HG02759 (cell line): Measurements from ENCODE around the gene IFI44L.

Experiments
- ATAC-seq: cut with Tn5 transposase; IDR thresholded peaks from one replicate; pipeline ENCODE4 v1.9.1; 2021; ENCODE audit warnings: mild to moderate bottlenecking, moderate library complexity; ENCODE audit not compliant: unreplicated experiment

Gene IFI44L

DNA sequence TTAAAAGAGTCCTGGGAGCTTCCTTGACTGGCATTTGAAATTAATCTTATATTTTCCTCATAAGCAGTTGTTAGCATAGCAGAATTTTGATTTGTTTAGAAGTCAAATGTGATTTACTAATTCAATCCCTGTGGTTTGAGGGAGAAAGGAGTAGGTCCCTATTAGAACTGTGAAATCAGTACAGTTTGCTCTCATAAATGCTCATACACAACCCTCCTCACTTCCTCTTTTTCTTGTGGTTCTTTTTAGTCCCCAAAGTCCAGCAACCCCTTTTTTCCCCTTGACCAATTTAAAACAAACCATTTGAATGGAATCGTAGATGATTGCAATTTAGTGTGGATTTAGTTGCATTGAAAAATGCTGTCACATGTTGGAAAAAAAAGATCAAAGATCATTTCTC is 20.2 kb downstream of the IFI44L start:
- ATAC-seq = peak; percentile 70

DNA sequence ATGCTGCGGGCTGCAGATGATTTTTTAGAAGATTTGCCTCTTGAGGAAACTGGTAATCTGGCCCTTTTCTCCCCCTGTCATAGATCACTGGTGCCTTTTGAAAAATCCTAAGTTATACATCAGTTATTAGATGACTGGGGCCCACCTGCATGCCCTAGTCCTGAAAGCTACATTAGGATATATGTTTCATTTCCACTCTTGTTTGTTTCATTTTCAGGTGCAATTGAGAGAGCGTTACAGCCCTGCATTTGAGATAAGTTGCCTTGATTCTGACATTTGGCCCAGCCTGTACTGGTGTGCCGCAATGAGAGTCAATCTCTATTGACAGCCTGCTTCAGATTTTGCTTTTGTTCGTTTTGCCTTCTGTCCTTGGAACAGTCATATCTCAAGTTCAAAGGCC is 21.3 kb downstream of the IFI44L start:
- no peak for ATAC-seq

DNA sequence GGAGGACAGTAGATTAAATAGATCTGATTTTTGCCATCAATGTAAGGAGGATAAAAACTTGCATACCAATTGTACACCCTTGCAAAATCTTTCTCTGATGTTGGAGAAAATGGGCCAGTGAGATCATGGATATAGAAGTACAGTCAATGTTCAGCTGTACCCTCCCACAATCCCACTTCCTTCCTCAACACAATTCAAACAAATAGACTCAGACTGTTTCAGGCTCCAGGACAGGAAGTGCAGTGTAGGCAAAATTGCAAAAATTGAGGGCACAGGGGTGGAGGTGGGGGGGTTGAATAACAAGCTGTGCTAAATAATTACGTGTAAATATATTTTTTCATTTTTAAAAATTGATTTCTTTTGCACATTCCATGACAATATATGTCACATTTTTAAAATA is 25.5 kb downstream of the IFI44L start:
- no peak for ATAC-seq

DNA sequence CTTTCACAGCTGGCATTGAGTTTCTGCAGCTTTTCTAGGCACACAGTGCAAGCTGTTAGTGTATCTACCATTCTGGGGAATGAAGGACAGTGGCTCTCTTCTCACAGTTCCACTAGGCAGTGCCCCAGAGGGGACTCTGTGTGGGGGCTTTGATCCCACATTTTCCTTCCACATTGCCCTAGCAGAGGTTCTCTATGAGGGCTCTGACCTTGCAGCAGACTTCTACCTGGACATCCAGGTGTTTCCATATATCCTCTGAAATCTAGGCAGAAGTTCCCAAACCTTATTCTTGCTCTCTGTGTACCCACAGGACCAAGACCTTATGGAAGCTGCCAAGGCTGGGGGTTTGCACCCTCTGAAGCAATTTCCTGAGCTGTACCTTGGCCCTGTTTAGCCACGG is 27.0 kb downstream of the IFI44L start:
- ATAC-seq = no peak

DNA sequence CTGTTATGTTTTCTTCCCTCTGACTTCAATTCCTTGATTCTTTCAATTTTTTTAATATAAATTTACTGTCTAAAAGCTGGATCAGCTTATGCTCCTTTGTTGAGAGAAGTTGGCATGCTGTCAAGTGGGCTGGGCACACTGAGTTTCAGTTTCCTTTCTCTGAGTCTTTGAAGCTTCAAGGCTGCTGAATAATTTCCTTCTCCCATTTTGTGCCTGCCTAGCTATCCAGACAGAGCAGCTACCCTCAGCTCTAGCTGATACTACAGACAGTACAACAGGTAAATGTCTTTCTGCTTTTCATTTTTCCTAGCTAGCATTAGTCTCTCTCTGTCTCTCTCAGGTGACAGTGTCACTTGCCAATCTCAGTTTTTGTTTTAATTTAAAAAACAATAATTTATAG is 29.4 kb downstream of the IFI44L start, which contains the start of gene IFI44:
Gene IFI44 (plus strand): TSS at position 204 of the 400 bp plus-strand sequence. CDS start 365 bp downstream, outside the sequence.
- ATAC-seq = peak; percentile 84

DNA sequence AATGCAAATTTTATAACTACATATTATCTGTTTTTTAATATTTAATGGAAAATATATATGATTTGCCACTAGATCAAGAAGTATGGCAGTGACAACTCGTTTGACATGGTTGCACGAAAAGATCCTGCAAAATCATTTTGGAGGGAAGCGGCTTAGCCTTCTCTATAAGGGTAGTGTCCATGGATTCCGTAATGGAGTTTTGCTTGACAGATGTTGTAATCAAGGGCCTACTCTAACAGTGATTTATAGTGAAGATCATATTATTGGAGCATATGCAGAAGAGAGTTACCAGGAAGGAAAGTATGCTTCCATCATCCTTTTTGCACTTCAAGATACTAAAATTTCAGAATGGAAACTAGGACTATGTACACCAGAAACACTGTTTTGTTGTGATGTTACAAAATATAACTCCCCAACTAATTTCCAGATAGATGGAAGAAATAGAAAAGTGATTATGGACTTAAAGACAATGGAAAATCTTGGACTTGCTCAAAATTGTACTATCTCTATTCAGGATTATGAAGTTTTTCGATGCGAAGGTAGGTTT is 29.9 kb downstream of the IFI44L start:
- ATAC-seq = no peak

DNA sequence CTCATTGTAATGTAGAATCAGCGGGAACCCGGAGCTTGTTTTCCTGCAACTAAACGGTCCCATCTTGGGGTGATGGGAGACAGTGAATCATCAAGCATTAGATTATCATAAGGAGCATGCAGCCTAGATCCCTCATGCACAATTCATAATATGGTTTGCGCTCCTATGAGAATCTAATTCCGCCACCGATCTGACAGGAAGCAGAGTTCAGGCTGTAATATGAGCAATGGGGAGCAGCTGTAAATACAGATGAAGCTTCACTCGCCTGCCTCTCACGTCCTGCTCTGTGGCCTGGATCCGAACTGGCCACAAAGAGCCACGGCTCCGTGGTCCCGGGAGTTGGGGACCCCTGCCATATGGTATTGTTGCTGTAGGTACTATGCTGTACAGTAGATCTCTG is 31.0 kb downstream of the IFI44L start:
- ATAC-seq = peak; percentile 25

DNA sequence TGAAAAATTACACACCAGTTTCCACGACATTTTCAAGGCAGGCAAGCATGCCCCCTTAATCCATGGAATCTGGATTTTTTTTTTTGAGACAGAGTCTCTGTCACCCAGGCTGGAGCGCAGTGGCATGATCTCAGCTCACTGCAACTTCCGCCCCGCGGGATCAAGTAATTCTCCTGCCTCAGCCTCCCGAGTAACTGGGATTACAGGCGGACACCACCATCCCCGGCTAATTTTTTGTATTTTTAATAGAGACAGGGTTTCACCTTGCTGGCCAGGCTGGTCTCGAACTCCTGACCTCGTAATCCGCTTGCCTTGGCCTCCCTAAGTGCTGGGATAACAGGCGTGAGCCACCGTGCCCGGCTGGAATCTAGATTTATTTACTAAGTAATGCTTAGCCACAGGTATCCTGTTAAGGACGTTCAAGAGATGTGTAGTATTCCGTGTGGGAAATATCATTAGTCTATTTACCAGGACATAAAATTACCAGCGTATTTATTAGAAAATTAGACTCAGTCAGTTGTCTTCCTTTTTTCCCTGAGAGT is 31.8 kb downstream of the IFI44L start:
- ATAC-seq = no peak

DNA sequence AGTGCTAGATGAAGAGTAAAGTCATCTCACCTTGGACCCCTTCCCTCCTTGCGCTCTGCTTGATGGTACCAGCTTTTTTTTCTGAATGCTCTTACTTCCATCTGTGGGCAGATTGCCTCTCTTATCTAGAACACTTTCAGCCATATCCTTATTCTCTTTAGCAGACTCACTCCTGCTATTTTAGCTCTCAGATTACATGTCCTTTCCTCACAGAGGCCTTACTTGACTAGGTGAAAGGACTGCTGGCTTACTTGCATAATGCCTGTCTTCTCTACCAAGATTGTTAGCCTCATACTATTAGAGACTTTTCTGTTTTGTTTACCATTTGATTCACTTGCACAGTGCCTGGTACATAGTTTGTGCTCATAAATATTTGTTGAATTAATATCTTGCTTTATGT is 38.7 kb downstream of the IFI44L start:
- no peak for ATAC-seq

DNA sequence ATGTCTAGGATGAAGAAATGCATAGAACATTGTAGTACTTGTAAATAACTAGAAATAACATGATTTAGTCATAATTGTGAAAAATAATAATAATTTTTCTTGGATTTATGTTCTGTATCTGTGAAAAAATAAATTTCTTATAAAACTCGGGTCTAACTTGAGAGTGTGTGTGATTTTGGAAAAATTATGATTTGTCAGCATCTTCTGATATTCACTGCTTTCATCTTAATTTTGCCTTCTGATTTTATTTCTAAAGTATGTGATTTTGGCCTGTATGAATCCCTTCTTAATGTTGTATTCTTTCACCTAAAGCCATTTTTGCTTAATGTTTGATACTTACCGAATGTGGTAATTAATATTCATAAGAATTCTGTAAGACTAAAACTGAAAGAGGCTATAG is 43.7 kb downstream of the IFI44L start:
- ATAC-seq = no peak

DNA sequence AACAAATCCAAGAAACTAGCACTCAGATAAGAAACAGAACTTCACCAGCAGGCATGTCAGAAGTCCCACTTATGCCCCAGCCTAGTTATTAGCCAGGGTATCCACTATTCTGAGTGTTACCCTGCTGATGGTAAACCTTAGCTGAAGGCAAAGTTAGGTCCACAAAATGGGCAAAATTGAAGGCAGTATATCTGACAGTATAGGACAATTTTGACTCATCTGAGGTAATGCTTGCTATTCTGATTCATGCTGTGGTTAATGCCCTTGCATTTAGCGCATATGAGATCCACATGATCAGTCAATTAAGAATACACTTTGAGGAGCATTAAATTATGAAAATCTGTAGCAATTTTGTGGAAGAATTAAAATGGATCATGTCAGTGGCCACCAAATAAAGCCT is 44.5 kb downstream of the IFI44L start:
- ATAC-seq = peak; percentile 49

DNA sequence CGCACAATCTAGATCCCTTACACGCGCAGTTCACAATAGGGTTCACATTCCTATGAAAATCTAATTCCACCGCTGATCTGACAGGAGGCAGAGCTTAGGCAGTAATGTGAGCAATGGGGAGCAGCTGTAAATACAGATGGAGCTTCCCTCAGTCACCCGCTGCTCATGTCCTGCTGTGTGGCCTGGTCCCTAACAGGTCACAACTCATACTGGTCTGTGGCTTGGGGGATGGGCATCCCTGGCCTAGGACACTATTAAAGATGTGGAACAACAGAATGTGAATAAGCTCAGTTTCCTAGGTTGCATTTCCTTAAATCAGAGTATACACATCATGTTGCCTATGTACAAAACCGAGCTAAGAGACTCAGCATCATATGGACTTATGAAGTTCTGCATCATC is 45.6 kb downstream of the IFI44L start:
- no peak for ATAC-seq

DNA sequence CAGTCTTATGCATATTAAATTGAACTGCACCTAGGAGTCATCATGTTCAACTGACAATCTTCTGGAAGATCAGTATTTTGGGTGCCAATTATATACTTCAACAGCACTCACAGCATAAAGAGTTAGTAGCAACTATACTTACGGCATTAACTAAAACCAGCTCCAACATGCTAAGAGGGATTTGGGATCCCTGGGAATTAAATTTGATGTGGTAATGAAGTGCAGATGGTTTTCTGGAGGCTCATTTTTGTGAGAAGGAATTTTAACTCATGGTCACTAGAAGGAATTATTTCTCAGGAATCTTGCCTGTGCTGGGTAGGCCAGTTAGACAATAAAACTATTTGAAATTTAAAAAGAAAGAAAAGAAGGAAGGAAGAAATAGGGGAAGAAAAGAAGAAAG is 47.7 kb downstream of the IFI44L start:
- ATAC-seq = no peak

DNA sequence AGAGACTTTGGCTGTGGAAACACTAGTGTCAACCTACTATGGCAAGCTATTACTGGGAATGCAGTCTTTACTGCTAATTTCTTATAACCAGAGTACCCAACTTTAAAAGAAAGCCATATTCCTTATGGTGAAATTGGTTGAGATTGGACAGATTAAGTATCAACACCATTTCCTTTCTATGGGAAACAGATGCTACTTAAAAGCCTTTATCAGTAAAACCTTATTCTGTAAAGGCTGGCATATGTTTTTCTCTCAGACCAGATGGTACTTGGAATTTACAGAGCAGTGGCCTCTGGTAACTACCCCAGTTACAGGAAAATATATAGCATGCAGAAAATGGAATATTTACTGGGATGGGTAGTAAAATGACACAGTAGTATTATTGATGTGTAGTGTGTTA is 48.2 kb downstream of the IFI44L start:
- no peak for ATAC-seq

DNA sequence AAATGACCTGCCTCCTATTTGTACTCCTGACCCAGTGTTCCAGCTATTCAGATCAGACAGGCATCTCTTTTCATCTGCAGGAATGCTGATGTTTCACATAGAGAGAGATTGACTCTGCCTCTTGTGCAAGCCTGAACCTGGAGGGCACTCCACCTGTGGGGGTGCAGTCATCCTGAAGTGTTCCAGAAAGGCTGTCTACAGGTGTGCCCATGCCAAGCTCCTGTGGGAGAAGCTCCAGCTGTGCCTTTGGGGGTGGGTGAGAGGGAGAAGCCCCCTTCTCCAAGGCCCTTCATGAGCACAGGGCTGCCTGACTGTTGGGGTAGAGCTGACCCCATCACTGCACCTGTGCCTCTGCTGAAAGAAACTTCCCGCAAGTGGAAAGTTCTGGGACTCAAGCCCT is 52.2 kb downstream of the IFI44L start:
- ATAC-seq = no peak

DNA sequence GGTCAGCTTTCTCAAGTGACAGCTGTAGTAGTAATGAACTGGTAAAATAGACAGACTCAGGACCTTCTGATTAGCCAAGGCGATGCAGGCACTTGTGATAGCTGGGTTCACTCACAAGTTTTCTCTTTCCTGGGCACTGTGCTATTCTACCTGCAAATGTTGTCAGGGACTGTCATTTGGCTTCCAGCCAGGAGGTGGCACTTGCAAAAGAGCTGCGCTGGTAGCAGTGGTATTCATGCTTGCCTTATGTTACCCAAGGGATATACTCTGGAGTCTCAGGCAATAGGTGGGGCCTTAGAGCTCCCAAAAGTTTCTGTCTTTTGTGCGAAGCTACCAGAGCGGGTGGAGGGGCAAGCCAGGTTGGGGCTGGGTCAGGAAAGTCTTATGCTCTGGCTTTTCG is 52.9 kb downstream of the IFI44L start:
- peak; percentile 51 for ATAC-seq

DNA sequence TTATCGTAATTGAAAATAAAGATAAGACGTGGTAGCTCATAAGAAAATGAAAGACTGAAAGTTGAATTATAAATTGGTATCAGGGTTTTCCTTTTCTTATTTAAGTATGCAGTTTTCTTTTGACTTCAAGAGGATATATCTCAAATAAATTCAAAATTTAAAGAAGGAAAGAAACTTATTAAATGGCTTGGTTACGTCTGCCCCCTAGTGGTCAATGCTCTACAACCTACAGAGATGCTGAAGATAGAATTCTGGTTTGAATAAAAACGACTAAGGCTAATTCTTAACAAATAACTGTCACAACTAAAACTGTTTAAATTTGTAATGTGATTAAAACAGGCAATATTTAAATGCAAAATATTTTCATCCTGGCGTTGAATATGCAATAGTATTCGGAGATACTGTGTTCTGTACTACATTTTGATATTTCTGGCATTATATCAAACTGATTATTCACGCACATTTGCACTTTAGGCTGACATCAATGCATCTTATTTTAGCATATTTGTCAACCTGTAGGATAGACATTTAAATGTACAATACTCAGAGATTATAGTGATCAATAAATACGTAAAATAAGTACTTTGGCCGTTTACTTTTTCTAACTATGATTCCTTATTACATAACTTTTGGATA is 56.2 kb downstream of the IFI44L start:
- no peak for ATAC-seq

DNA sequence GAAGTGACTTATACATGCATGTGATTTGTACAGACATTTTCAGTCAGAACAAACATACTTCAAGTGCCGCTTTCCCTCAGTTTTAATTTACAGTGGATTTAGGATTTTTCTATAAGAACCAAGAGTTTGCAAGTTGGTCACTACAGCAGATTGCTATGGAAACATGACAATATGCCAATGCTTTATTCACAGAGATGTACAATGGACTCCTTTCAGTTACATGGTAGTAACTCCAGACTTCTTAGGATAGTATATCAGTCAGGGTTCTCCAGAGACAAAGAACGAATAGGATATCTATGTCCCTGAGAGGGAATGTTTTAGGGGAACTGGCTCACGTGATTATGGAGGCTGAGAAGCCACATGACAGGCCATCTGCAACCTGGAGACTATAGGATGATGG is 56.7 kb downstream of the IFI44L start:
- ATAC-seq = no peak

DNA sequence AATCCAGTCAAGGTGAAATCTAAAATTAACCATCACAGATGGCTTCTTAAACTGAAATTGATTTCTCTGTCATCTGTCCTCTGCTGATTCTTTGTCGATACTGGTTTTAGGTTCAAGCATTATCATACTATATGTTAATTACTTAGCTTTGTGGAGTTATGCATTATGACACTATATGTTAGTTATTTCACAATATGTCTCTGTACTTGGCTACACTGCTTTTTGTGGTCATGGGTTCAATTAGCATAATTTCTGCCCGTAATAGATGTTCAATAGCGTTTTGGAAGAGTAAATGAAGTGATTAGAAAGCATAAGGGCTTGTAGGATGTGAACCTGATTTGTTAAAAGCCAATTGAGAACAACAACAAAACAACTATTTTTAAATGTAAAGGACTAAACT is 57.5 kb downstream of the IFI44L start:
- no peak for ATAC-seq

DNA sequence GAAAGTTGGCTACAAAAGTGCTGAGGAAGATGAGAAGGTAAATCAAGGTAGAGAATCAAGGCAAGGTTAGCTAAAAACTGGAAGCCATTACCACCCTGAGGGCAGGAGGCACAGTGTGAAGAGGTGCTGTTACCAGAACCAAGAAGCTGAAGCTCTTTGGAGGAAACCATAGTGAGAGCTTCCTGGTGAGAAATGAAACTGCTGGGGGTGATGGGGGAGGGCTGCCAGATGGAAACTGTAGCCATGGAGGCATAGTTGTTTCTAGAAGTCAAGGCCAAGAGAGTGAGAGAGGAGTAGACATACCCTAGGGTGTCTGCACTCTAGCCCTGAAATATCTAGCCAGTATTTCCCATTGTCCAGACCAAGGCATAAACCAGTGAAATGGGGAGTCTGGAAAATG is 58.1 kb downstream of the IFI44L start:
- peak; percentile 78 for ATAC-seq

DNA sequence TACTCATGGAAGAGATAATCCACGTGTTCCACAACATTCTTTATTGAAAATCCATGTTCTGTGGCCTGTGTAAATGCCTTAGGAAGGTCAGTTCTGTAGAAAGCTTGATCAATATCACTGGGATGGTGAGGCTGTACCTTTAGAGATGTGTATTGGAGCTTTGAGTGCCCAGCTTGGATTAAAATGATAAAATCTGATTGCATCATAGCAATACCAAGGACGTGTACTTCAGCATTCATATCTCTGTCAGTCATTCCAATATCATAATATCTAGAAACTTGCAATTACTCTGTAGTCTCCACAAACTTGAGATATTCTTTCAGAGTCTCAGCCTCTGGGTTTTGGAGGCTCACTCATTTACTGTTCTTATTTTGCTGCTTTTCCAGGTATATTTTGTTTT is 61.0 kb downstream of the IFI44L start:
- no peak for ATAC-seq

DNA sequence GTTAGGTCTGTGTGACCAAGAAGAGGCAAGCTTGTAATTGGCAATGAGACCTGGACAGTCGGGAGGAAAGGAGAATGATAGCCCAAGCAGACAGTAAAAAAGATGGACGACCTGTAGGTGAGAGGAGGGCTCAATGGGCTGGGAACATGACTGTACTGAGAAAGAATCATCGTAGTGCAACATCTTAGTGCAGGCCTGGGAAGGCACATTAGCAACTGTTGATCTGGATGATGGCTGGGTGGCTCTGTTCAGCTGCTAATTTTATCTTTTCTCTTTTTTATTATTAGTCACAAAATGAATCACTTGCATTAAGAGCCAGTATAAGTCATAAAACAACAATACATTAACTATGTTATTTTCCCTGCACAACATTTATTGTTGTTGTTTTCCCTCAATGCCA is 62.2 kb downstream of the IFI44L start:
- no peak for ATAC-seq

DNA sequence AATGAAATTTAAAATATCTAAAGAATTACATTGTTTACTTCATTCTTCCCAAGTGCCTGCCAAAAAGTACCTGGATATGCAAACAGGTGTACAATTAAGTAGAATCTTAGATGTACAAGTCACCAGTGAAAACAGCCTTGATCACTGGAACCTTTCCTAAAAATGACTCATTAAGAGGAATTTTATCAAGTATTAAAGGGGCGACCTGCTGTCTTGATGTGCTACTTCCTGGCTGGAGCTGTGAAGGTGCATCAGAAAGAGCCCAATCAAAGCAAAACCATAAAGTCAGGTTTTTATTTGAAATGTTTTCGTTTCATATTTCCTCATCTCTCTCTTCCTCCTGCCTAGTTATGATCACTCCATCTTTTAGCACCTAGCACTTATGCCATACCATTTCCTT is 62.8 kb downstream of the IFI44L start:
- no peak for ATAC-seq
